ENCODE measurements around the gene ZBTB48. TPM values are rescaled to one million over a fixed set of nuclear protein-coding genes. Genes with fewer than 3 reads are reported as not detected.
A peak's percentile ranks its signal among the peaks of the same experiment; 100 is the strongest.

Gene ZBTB48
- polyA plus RNA-seq, 1 of the 3 experiments (the other 2 are of a cell fraction): 31.2 TPM

DNA sequence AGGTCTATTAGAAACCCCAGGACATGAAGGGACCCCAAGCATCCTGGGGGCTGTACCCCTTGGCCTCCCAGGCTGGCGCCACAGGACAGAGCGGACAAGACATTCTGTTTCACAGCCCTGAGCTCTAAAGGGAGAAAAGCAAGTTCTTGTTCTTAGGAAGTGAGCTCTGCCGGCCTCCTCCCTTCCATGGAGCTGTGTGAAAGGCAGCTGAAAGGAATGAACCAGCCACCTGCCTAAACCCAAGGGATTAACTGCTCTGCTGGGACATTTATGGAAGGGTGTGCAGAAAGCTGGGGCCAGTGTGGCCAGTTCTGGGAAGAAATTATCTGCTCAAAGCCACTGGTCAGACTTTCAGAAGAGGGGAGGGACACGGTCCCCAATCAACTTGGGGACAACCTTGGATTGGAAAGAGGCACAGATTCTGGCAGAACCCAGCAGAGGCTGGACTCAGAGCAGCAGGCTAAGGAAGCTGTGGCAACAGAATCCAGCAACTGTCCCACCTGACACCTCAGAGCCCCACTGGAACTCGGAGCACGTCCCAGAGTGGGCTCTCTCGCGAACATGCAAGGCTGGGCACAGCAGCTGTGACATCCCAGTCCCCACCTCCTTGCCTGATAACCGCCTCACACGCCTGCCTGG lies 20.7 kb downstream of the ZBTB48 start:
- 65% methylated on average over 6 of the region's 10 CpGs for WGBS (ENCODE audit: low lambda C conversion rate)
- ChIA-PET CTCF (interaction anchor here (0.6 to 1.3 kb wide), 4 partner anchors 24 to 111 kb away, joined by 3 to 4 read pairs (median 3); partner anchors contain the start of gene NOL9), POLR2A (no interaction called here)
- no peak for TF ChIP-seq TEAD4 (IDR thresholded peaks at IDR 0.05; ENCODE audit: borderline replicate concordance, insufficient read depth)
- TF ChIP-seq JUND (IDR thresholded peaks at IDR 0.05): no peak
- TF ChIP-seq ELF1 (IDR thresholded peaks at IDR 0.05): no peak
- no peak for TF ChIP-seq YY1 (IDR thresholded peaks at IDR 0.05; ENCODE audit: low read depth)
- no peak for TF ChIP-seq RFX5 (IDR thresholded peaks at IDR 0.05; ENCODE audit: low read length)
- TF ChIP-seq USF2 (IDR thresholded peaks at IDR 0.05; ENCODE audit: borderline replicate concordance, low read depth, low read length): no peak
- no peak for TF ChIP-seq NRF1 (IDR thresholded peaks at IDR 0.05; ENCODE audit: low read depth, low read length)
- no peak for TF ChIP-seq RAD21 (IDR thresholded peaks at IDR 0.05; ENCODE audit: low read length)
- no peak for TF ChIP-seq FOXM1 (IDR thresholded peaks at IDR 0.05; ENCODE audit: low read depth)
- no peak for TF ChIP-seq GATA2 (CRISPR knock-in tag; IDR thresholded peaks at IDR 0.05)
- TF ChIP-seq MXI1 (IDR thresholded peaks at IDR 0.05; ENCODE audit: low read depth, low read length): no peak
- TF ChIP-seq FOSL2 (IDR thresholded peaks at IDR 0.05; ENCODE audit: borderline replicate concordance, low read depth): no peak
- no peak for TF ChIP-seq SIN3A (IDR thresholded peaks at IDR 0.05; ENCODE audit: borderline replicate concordance, low read depth, low read length)
- TF ChIP-seq CTCF (IDR thresholded peaks at IDR 0.05): no peak
- H3K27me3 ChIP-seq (ENCODE audit: insufficient read depth): no peaks in the 10 kb centered on the region
- peaks cover 14% of the 10 kb centered on the region for H3F3A ChIP-seq (replicated peaks; ENCODE audit: insufficient read depth)
- H3K9me3 ChIP-seq: no peaks in the 10 kb centered on the region
- peak overlapping the region; percentile 73 to 76 for H3K4me3 ChIP-seq (ENCODE audit: low read depth in 2 of 2, low read length in 1 of 2)
- H3K4me1 ChIP-seq (ENCODE audit: control insufficient read depth in 1 of 2, insufficient read depth in 2 of 2, low read depth in 1 of 2, low read length in 1 of 2): peaks cover 10 to 26% of the 10 kb centered on the region in 2 experiments; a peak in 2 of 4 replicates
- no peaks in the 10 kb centered on the region for H3K9me2 ChIP-seq
- H3K79me2 ChIP-seq (ENCODE audit: insufficient read depth): peaks cover 59% of the 10 kb centered on the region
- H4K20me1 ChIP-seq (ENCODE audit: insufficient read depth): peaks cover 24% of the 10 kb centered on the region; the same call in 1 of the 2 replicates
- peak; percentile 58 for DNase-seq
- H3K36me3 ChIP-seq (replicated peaks in 1 of 2; ENCODE audit: control insufficient read depth in 1 of 2, insufficient read depth in 2 of 2, low read length in 1 of 2): peaks cover 4 to 19% of the 10 kb centered on the region in 2 experiments
- peak overlapping the region; percentile 97 for H3K4me2 ChIP-seq
- H2AFZ ChIP-seq (ENCODE audit: low read depth): peak overlapping the region; percentile 24; the same call in 1 of the 2 replicates
- peak overlapping the region in 1 of 2 experiments; percentile 70; a peak in 2 of 4 replicates for H3K27ac ChIP-seq (ENCODE audit: low read depth in 2 of 2, low read length in 1 of 2)
- H3K9ac ChIP-seq: peak overlapping the region; percentile 80

Measured in SK-N-SH (cell line).